ENCODE measurements around the gene SDF2L1. TPM values are rescaled to one million over a fixed set of nuclear protein-coding genes. Genes with fewer than 3 reads are reported as not detected.

Gene SDF2L1
- total and polyA plus RNA-seq, 8 donors = 24.0 to 49.2 (median 34.0) TPM

DNA sequence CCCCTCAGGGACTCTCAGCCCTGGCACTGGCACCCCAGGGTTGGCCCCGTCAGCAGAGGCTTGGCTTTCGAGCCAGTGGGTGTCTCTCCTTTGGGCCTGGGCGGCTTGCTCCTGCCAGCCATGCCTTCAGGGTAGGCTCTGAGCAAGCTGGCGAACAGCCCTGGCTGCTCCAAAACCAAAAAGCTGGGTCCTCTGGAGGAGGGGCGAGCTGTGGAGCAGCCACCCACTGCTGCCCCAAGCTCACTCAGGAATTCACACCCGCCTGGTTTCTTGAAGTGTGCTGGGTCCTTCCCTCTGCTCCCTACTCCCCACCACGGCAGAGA is 18.5 kb upstream of the SDF2L1 start:
- intact Hi-C loops (cut with DNase I) = loop anchor here in 1 of 3 donors (10.0 kb wide), 1 partner anchor 59 kb away; the partner anchor contains the start of gene UBE2L3
- 75 to 83% methylated on average over 7 of the region's 7 CpGs for WGBS, 2 donors
- Histone ChIP-seq H3K27ac (no peak overlapping the region), H3K27me3 (no peaks in the 10 kb centered on the region), H3K36me3 (no peaks in the 10 kb centered on the region), H3K4me3 (no peak overlapping the region), H3K9me3 (no peaks in the 10 kb centered on the region), H3K4me1 (peaks cover 5 to 21% (median 5%) of the 10 kb centered on the region in 3 donors)
- ATAC-seq (no peak), DNase-seq (peak in 1 of 6 donors; percentile 72), FAIRE-seq (no peak)
- TF ChIP-seq, protein P1, sequence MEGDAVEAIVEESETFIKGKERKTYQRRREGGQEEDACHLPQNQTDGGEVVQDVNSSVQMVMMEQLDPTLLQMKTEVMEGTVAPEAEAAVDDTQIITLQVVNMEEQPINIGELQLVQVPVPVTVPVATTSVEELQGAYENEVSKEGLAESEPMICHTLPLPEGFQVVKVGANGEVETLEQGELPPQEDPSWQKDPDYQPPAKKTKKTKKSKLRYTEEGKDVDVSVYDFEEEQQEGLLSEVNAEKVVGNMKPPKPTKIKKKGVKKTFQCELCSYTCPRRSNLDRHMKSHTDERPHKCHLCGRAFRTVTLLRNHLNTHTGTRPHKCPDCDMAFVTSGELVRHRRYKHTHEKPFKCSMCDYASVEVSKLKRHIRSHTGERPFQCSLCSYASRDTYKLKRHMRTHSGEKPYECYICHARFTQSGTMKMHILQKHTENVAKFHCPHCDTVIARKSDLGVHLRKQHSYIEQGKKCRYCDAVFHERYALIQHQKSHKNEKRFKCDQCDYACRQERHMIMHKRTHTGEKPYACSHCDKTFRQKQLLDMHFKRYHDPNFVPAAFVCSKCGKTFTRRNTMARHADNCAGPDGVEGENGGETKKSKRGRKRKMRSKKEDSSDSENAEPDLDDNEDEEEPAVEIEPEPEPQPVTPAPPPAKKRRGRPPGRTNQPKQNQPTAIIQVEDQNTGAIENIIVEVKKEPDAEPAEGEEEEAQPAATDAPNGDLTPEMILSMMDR (IDR thresholded peaks at IDR 0.05) = no peak

DNA sequence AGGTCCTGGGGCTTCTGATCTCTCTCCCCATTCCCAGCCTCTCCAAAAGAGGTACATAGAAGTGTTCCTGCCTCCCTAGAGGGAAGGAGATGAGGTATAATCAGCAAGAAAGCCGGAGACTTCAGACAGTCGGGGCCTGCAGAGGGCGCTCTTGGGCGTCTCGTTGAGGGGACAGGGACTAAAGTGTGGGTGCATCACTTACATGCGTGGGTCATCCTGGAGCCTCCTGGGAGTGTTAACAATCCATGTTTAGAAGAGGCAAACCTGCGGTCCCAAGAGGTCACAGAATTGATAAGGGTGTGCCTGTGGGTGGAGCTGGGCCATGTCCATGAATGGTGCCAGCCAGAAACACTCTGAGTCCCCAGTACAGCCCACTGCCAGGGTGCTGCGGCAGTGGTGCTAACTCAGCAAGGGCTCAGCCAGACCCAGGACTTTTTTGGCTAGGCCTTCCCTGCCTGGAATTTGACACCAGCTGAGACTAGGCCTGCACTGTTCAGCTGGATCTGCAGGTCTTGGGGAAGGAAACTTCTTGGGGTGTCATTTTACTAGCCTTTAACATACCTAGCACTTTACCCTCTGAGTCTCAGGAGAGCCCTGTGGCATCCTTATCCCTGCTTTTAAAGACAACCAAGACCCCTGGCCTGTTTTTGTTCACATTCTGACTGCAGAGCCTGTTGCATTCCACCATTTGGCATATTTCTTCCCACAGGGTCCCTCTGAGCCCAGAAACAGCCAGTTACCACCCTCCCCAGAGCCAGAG is 17.8 kb upstream of the SDF2L1 start:
- Histone ChIP-seq H3K4me3 (no peak overlapping the region), H3K27ac (no peak overlapping the region), H3K4me1 (peaks cover 11 to 25% (median 11%) of the 10 kb centered on the region in 3 donors), H3K36me3 (no peaks in the 10 kb centered on the region), H3K27me3 (no peaks in the 10 kb centered on the region), H3K9me3 (no peaks in the 10 kb centered on the region)
- FAIRE-seq (no peak), ATAC-seq (no peak), DNase-seq (peak in 2 of 6 donors; percentile 31 to 69)
- TF ChIP-seq, protein P1 (IDR thresholded peaks at IDR 0.05) = no peak
- intact Hi-C loops (cut with DNase I) = loop anchor here in 1 of 3 donors (10.0 kb wide), 1 partner anchor 59 kb away; the partner anchor contains the start of gene UBE2L3
- 48 to 53% methylated on average over 8 of the region's 8 CpGs for WGBS, 2 donors

DNA sequence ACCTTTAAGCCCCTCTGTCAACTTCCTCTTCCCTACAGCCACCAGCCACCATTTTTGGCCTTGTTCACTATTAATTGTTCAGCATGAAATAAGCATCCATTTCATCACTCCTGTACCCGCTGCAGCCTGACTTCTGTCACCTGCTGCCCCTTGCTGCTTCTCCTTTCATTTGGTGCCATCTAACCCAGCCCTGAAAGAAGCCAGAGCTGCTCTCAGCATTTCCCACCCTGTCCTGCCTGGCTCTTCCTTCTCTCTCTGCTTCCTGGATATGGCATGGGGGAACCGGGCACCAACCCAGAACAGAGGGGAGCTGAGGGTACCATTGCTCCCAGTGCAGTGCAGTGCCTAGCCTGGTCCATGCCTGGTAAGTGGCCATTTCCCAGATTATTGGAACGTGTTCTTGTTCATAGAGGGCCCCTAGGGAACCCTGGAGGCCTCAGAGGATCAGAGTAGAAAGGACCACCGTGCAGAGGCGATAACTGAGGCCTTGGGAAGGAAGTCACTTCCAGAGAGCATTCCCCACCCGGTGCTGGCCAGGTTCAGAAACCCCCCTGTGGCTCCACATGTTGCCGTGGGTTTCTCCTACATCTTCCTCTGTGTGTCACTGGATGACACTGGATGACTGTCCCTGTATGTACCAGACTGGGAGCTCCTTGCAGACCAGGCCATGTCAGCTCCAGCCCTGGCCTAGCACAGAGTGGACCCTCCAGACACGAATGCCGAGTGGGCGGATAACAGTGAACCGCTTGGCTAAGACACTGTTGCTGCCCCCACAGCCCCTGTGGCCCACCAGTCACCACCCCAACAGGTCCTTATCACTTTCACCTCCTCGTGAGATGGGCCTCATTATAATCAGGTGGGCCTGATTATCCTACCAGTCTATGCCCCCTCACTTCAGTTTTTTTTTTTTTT is 17.0 kb upstream of the SDF2L1 start:
- no peaks in the 10 kb centered on the region for H3K36me3 ChIP-seq
- ATAC-seq (no peak), DNase-seq (no peak), FAIRE-seq (no peak)
- H3K4me1 ChIP-seq = peaks cover 11 to 17% (median 11%) of the 10 kb centered on the region in 3 donors
- no peaks in the 10 kb centered on the region for H3K27me3 ChIP-seq
- H3K4me3 ChIP-seq = no peak overlapping the region
- H3K9me3 ChIP-seq = no peaks in the 10 kb centered on the region
- intact Hi-C loops (cut with DNase I) = loop anchor here in 2 of 3 donors (5.0 to 10.0 kb wide), 2 partner anchors 48 to 60 kb away; partner anchors contain the start of gene UBE2L3 (in 1 of the 2)
- WGBS, 2 donors = 82 to 87% methylated on average over 12 of the region's 12 CpGs
- TF ChIP-seq, protein P1 (IDR thresholded peaks at IDR 0.05) = no peak
- no peak overlapping the region for H3K27ac ChIP-seq

DNA sequence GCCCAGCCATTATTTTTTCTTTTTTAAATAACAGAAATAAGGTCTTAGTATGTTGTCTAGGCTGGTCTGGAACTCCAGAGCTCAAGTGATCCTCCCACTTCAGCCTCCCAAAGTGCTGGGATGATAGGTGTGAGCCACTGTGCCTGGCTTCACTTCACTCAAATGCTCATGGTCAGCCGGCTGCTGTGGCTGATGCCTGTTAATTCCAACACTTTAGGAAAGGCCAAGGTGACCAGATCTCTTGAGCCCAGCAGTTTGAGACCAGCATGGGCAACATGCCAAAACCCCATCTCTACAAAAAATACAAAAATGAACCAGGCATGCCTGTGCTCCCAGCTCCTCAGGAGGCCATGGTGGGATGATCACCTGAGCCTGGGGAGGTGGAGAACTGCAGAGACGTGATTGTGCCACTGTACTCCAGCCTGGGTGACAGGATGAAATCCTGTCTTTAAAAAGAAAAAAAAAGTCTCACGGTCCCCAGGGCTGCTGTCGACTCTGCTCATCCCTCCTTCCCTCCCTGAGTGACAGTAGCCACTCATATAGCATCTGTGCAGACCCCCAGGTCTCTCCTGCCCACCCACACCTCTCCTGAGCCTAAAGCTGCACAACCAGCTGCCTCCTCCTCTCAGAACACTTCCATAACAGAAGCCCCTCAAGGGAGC is 15.9 kb upstream of the SDF2L1 start:
- TF ChIP-seq, protein P1 (IDR thresholded peaks at IDR 0.05) = no peak
- DNase-seq (no peak), ATAC-seq (no peak), FAIRE-seq (no peak)
- intact Hi-C loops (cut with DNase I) = loop anchor here in 2 of 3 donors (5.0 to 10.0 kb wide), 2 partner anchors 49 to 61 kb away; partner anchors contain the start of gene UBE2L3 (in 1 of the 2)
- H3K36me3 ChIP-seq = no peaks in the 10 kb centered on the region
- no peak overlapping the region for H3K4me3 ChIP-seq
- 72% methylated on average over 4 of the region's 4 CpGs for WGBS, 2 donors
- no peaks in the 10 kb centered on the region for H3K27me3 ChIP-seq
- no peak overlapping the region for H3K27ac ChIP-seq
- no peaks in the 10 kb centered on the region for H3K9me3 ChIP-seq
- peaks cover 11 to 12% (median 11%) of the 10 kb centered on the region in 3 donors for H3K4me1 ChIP-seq

All from pancreas (tissue), 10 donors.